ENCODE measurements around the gene PXYLP1.
A peak's percentile ranks its signal among the peaks of the same experiment; 100 is the strongest.

PXYLP1 gene

DNA sequence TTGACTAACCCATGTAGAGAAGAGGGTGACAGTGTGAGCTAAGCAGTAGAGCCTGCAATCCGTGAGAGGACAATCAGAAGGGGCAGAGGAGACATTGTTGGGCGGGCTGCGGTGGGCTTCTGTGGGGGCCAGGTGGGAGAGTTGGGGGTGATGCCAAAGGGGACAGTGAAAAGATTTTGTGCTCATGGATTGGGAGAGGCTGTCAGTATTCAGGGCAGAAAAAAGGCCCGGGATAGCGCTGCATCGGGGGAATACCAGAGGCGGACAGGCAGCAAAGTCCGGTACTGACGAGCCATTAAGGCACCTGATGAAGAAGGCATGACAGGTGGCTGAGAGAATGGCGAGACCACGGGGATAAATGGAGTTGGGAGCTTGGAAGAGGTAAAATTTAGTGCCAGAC is 1.3 kb upstream of the PXYLP1 start:
- no peaks in the 10 kb centered on the region for H3K36me3 ChIP-seq (ENCODE audit: control insufficient read depth, low read depth, low read length)
- H3K4me3 ChIP-seq (ENCODE audit: low read length): no peak overlapping the region
- H3K27ac ChIP-seq (ENCODE audit: low read length): no peak overlapping the region
- H3K9me3 ChIP-seq (ENCODE audit: control insufficient read depth, low read depth, low read length): no peaks in the 10 kb centered on the region
- H3K9ac ChIP-seq (ENCODE audit: low read length): no peak overlapping the region
- peaks cover 30% of the 10 kb centered on the region for H3K27me3 ChIP-seq (ENCODE audit: control insufficient read depth, insufficient read depth, low read length)
- peaks cover 10% of the 10 kb centered on the region for H3K4me1 ChIP-seq (ENCODE audit: control insufficient read depth, low read depth, low read length)

GRCh38 chr3:141231952-141232823 is 563 bp downstream of the PXYLP1 start:
- Histone ChIP-seq H3K9ac (ENCODE audit: low read length) (peak overlapping the region; percentile 26), H3K4me1 (ENCODE audit: control insufficient read depth, low read depth, low read length) (peaks cover 21% of the 10 kb centered on the region)

GRCh38 chr3:141233457-141234161 is 2.0 kb downstream of the PXYLP1 start:
- H3K4me3 ChIP-seq (ENCODE audit: low read length): no peak overlapping the region
- H3K4me1 ChIP-seq (ENCODE audit: control insufficient read depth, low read depth, low read length): peaks cover 28% of the 10 kb centered on the region
- no peaks in the 10 kb centered on the region for H3K36me3 ChIP-seq (ENCODE audit: control insufficient read depth, low read depth, low read length)
- peaks cover 30% of the 10 kb centered on the region for H3K27me3 ChIP-seq (ENCODE audit: control insufficient read depth, insufficient read depth, low read length)
- no peak overlapping the region for H3K27ac ChIP-seq (ENCODE audit: low read length)
- no peak overlapping the region for H3K9ac ChIP-seq (ENCODE audit: low read length)
- H3K9me3 ChIP-seq (ENCODE audit: control insufficient read depth, low read depth, low read length): no peaks in the 10 kb centered on the region

More at GRCh38 chr3:141231952-141232823, 563 bp downstream of the PXYLP1 start:
- Histone ChIP-seq H3K27me3 (ENCODE audit: control insufficient read depth, insufficient read depth, low read length) (peaks cover 30% of the 10 kb centered on the region), H3K9me3 (ENCODE audit: control insufficient read depth, low read depth, low read length) (no peaks in the 10 kb centered on the region), H3K4me3 (ENCODE audit: low read length) (peak overlapping the region; percentile 62), H3K27ac (ENCODE audit: low read length) (no peak overlapping the region), H3K36me3 (ENCODE audit: control insufficient read depth, low read depth, low read length) (no peaks in the 10 kb centered on the region)

DNA sequence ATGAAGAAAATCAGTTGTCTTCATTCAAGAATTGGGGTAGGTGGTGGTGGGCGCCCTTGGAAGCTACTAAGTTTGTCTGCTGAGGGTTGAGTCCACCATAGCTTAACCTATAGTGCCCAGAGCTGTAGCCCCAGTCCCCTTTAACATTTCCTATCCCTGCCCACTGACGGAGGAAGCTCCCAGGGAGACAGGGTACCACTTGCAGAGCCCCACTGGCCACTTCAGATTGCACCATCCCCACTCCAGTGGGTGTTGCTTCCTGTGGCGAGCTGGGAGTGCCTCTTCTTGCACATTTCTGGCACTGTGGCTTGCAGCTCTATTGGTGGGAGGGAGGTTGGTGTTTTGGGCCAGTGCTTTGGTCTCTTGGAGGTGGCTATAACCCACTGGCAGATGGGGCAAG is 2.7 kb downstream of the PXYLP1 start:
- H3K4me1 ChIP-seq (ENCODE audit: control insufficient read depth, low read depth, low read length): peaks cover 34% of the 10 kb centered on the region
- no peaks in the 10 kb centered on the region for H3K9me3 ChIP-seq (ENCODE audit: control insufficient read depth, low read depth, low read length)
- H3K27me3 ChIP-seq (ENCODE audit: control insufficient read depth, insufficient read depth, low read length): peaks cover 30% of the 10 kb centered on the region
- no peak overlapping the region for H3K4me3 ChIP-seq (ENCODE audit: low read length)
- H3K9ac ChIP-seq (ENCODE audit: low read length): no peak overlapping the region
- no peak overlapping the region for H3K27ac ChIP-seq (ENCODE audit: low read length)
- H3K36me3 ChIP-seq (ENCODE audit: control insufficient read depth, low read depth, low read length): no peaks in the 10 kb centered on the region

DNA sequence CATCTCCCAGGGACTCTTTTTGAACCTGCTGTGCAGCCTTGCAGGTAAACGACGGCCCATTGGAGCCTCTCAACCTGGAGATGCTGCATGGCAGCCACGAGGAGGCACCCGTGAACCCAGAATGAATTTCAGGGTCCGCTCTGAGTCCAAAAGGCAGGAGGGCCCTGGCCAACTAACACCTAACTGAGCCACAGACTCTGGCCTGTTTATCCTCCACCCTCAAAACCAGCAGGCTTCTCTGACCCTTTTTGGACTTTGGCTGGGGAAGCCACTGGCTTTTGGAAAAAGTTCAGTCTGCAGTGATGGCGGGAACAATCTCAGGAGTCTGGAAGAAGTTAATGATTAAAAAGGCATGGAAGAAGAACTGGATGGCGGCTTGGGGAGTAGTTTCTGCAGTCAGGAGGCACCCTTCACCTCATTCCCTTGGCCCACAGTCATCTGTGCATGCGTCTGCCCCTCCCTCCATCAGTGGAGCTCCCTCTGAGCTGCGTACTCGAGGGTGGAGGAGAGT is 4.1 kb downstream of the PXYLP1 start:
- Histone ChIP-seq H3K36me3 (ENCODE audit: control insufficient read depth, low read depth, low read length) (no peaks in the 10 kb centered on the region), H3K9me3 (ENCODE audit: control insufficient read depth, low read depth, low read length) (no peaks in the 10 kb centered on the region), H3K27me3 (ENCODE audit: control insufficient read depth, insufficient read depth, low read length) (peaks cover 17% of the 10 kb centered on the region), H3K9ac (ENCODE audit: low read length) (no peak overlapping the region), H3K4me1 (ENCODE audit: control insufficient read depth, low read depth, low read length) (peaks cover 47% of the 10 kb centered on the region), H3K4me3 (ENCODE audit: low read length) (no peak overlapping the region), H3K27ac (ENCODE audit: low read length) (no peak overlapping the region)

DNA sequence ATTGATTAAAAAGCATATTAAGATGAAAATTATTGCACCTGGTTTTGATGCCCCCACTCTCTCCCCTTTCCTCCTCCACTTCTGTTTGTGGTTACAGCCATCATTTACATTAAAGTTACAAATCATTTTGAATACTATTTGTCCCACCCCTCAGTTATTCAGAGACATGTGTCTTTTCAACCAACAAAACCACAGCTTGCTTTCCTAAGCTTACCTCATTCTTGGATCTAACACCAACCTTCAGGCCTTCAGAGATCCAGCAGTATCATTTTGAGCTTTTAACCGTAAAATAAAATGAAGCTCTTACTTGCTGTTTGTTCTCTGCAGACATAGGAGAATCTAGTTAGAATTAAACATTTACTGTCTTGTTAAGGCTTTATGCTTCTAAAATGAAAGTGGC is 4.7 kb downstream of the PXYLP1 start:
- H3K27me3 ChIP-seq (ENCODE audit: control insufficient read depth, insufficient read depth, low read length): peaks cover 14% of the 10 kb centered on the region
- no peaks in the 10 kb centered on the region for H3K9me3 ChIP-seq (ENCODE audit: control insufficient read depth, low read depth, low read length)
- no peak overlapping the region for H3K27ac ChIP-seq (ENCODE audit: low read length)
- peaks cover 47% of the 10 kb centered on the region for H3K4me1 ChIP-seq (ENCODE audit: control insufficient read depth, low read depth, low read length)
- H3K36me3 ChIP-seq (ENCODE audit: control insufficient read depth, low read depth, low read length): no peaks in the 10 kb centered on the region
- no peak overlapping the region for H3K9ac ChIP-seq (ENCODE audit: low read length)
- no peak overlapping the region for H3K4me3 ChIP-seq (ENCODE audit: low read length)

DNA sequence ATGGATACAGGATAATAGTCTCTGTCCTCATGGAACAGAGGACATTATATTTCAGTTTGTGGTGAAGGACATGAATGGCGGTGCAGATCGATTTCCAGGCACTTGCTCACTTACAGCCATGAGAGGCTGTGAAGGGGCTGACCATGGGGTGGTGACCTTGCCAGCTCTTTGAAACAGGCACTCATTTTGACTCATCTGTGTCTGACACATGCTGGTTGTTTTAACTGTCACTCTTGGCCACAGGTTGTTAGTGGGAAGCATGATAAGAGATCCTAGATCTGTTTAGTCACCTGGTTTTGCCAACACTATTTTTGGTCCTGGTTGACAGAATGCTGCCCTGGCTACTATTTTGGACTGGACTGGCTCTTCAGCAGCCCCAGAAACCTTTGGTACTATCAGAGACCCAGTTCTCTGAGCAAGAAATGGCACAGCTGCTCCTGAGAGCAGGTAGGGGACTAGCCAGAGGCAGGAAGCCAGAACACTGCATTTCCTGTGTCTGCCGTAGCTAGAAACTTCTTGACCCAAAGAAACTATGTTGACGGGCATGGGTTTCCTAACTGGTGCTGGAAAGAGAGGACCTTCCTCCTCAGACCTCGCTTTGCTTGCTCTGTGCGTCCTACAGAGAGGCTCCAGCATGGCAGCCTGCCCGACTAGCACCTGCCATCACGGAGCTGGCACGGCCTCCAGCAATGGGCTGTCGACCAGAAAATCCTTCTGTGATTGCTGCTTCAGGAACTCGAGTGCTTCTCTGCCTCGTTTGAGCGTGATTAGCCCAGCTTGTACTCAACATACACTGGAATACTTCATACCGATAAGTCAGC is 6.3 kb downstream of the PXYLP1 start:
- Histone ChIP-seq H3K9me3 (ENCODE audit: control insufficient read depth, low read depth, low read length) (no peaks in the 10 kb centered on the region), H3K4me1 (ENCODE audit: control insufficient read depth, low read depth, low read length) (peaks cover 47% of the 10 kb centered on the region), H3K9ac (ENCODE audit: low read length) (peak overlapping the region; percentile 33), H3K36me3 (ENCODE audit: control insufficient read depth, low read depth, low read length) (no peaks in the 10 kb centered on the region), H3K27me3 (ENCODE audit: control insufficient read depth, insufficient read depth, low read length) (peaks cover 8% of the 10 kb centered on the region), H3K4me3 (ENCODE audit: low read length) (no peak overlapping the region), H3K27ac (ENCODE audit: low read length) (no peak overlapping the region)

GRCh38 chr3:141239511-141240281 is 8.1 kb downstream of the PXYLP1 start:
- Histone ChIP-seq H3K27me3 (ENCODE audit: control insufficient read depth, insufficient read depth, low read length) (no peaks in the 10 kb centered on the region), H3K9ac (ENCODE audit: low read length) (no peak overlapping the region), H3K4me1 (ENCODE audit: control insufficient read depth, low read depth, low read length) (peaks cover 47% of the 10 kb centered on the region), H3K9me3 (ENCODE audit: control insufficient read depth, low read depth, low read length) (no peaks in the 10 kb centered on the region), H3K36me3 (ENCODE audit: control insufficient read depth, low read depth, low read length) (no peaks in the 10 kb centered on the region), H3K4me3 (ENCODE audit: low read length) (peak overlapping the region; percentile 22), H3K27ac (ENCODE audit: low read length) (peak overlapping the region; percentile 4)

GRCh38 chr3:141240286-141240685 is 8.7 kb downstream of the PXYLP1 start:
- peaks cover 47% of the 10 kb centered on the region for H3K4me1 ChIP-seq (ENCODE audit: control insufficient read depth, low read depth, low read length)
- H3K4me3 ChIP-seq (ENCODE audit: low read length): no peak overlapping the region
- no peaks in the 10 kb centered on the region for H3K9me3 ChIP-seq (ENCODE audit: control insufficient read depth, low read depth, low read length)
- no peak overlapping the region for H3K9ac ChIP-seq (ENCODE audit: low read length)
- H3K27ac ChIP-seq (ENCODE audit: low read length): no peak overlapping the region
- H3K27me3 ChIP-seq (ENCODE audit: control insufficient read depth, insufficient read depth, low read length): no peaks in the 10 kb centered on the region
- H3K36me3 ChIP-seq (ENCODE audit: control insufficient read depth, low read depth, low read length): no peaks in the 10 kb centered on the region

GRCh38 chr3:141240687-141241615 is 9.3 kb downstream of the PXYLP1 start:
- no peaks in the 10 kb centered on the region for H3K9me3 ChIP-seq (ENCODE audit: control insufficient read depth, low read depth, low read length)
- no peaks in the 10 kb centered on the region for H3K36me3 ChIP-seq (ENCODE audit: control insufficient read depth, low read depth, low read length)
- H3K9ac ChIP-seq (ENCODE audit: low read length): no peak overlapping the region
- H3K27ac ChIP-seq (ENCODE audit: low read length): no peak overlapping the region
- H3K4me3 ChIP-seq (ENCODE audit: low read length): no peak overlapping the region
- H3K27me3 ChIP-seq (ENCODE audit: control insufficient read depth, insufficient read depth, low read length): no peaks in the 10 kb centered on the region
- peaks cover 44% of the 10 kb centered on the region for H3K4me1 ChIP-seq (ENCODE audit: control insufficient read depth, low read depth, low read length)

All from iPS-18a (cell line).